ENCODE results near the gene PRKAR1B. TPM values are rescaled to one million over a fixed set of nuclear protein-coding genes. Genes with fewer than 3 reads are reported as not detected.

The PRKAR1B gene
- polyA plus RNA-seq, 1 of the 3 experiments (the other 2 are of a cell fraction), result 63.7 TPM

- Histone ChIP-seq H3K4me3 (ENCODE audit: low read depth in 2 of 2, low read length in 1 of 2) (no peak overlapping the region), H3K79me2 (ENCODE audit: insufficient read depth) (peaks cover 33% of the 10 kb centered on the region; the same call in 1 of the 2 replicates), H3K4me2 (no peak overlapping the region), H3K4me1 (ENCODE audit: control insufficient read depth in 1 of 2, insufficient read depth in 2 of 2, low read depth in 1 of 2, low read length in 1 of 2) (peaks cover 7 to 20% of the 10 kb centered on the region in 2 experiments; a peak in 3 of 4 replicates), H3F3A (replicated peaks; ENCODE audit: insufficient read depth) (no peaks in the 10 kb centered on the region), H3K27me3 (ENCODE audit: insufficient read depth) (no peaks in the 10 kb centered on the region), H3K9me2 (no peaks in the 10 kb centered on the region), H2AFZ (ENCODE audit: low read depth) (no peak overlapping the region), H3K9me3 (no peaks in the 10 kb centered on the region), H4K20me1 (ENCODE audit: insufficient read depth) (no peaks in the 10 kb centered on the region), H3K27ac (ENCODE audit: low read depth in 2 of 2, low read length in 1 of 2) (no peak overlapping the region), H3K9ac (no peak overlapping the region), H3K36me3 (replicated peaks in 1 of 2; ENCODE audit: control insufficient read depth in 1 of 2, insufficient read depth in 2 of 2, low read length in 1 of 2) (peaks cover 0 to 13% of the 10 kb centered on the region in 2 experiments)
- TF ChIP-seq EP300 (IDR thresholded peaks at IDR 0.05; ENCODE audit: borderline replicate concordance in 1 of 2, low read depth in 1 of 2, low read length in 1 of 2) (no peak), USF2 (IDR thresholded peaks at IDR 0.05; ENCODE audit: borderline replicate concordance, low read depth, low read length) (no peak), NFIC (IDR thresholded peaks at IDR 0.05; ENCODE audit: borderline replicate concordance) (no peak), CTCF (IDR thresholded peaks at IDR 0.05) (no peak), EZH2phosphoT487 (IDR thresholded peaks at IDR 0.05; ENCODE audit: borderline replicate concordance, low read depth) (no peak), ELF1 (IDR thresholded peaks at IDR 0.05) (no peak), RFX5 (IDR thresholded peaks at IDR 0.05; ENCODE audit: low read length) (no peak)
- TF ChIP-seq, protein P1, sequence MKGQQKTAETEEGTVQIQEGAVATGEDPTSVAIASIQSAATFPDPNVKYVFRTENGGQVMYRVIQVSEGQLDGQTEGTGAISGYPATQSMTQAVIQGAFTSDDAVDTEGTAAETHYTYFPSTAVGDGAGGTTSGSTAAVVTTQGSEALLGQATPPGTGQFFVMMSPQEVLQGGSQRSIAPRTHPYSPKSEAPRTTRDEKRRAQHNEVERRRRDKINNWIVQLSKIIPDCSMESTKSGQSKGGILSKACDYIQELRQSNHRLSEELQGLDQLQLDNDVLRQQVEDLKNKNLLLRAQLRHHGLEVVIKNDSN (IDR thresholded peaks at IDR 0.05; ENCODE audit: borderline replicate concordance, low read depth), result no peak
- ChIA-PET CTCF (no interaction called here), POLR2A (interaction anchor here (1.0 kb wide), 1 partner anchor 18 kb away, joined by 3 read pairs; no protein-coding TSS in a partner anchor)
- no peak for DNase-seq
- 95% methylated on average over 7 of the region's 7 CpGs for WGBS (ENCODE audit: low lambda C conversion rate)
Observed at GRCh38 chr7:724298-724697, 2.8 kb downstream of the PRKAR1B start.

GRCh38 chr7:723541-723940, 3.5 kb downstream of the PRKAR1B start:
- H3K9ac ChIP-seq, result no peak overlapping the region
- no peak overlapping the region for H3K27ac ChIP-seq (ENCODE audit: low read depth in 2 of 2, low read length in 1 of 2)
- H2AFZ ChIP-seq (ENCODE audit: low read depth), result no peak overlapping the region
- WGBS (ENCODE audit: low lambda C conversion rate), result 95% methylated on average over 9 of the region's 9 CpGs
- TF ChIP-seq MXI1 (IDR thresholded peaks at IDR 0.05; ENCODE audit: low read depth, low read length), result no peak
- no peak for TF ChIP-seq GABPA (IDR thresholded peaks at IDR 0.05; ENCODE audit: low read depth)
- TF ChIP-seq YY1 (IDR thresholded peaks at IDR 0.05; ENCODE audit: low read depth), result no peak
- TF ChIP-seq USF2 (IDR thresholded peaks at IDR 0.05; ENCODE audit: borderline replicate concordance, low read depth, low read length), result no peak
- no peak for TF ChIP-seq FOXJ3 (CRISPR knock-in tag; IDR thresholded peaks at IDR 0.05)
- TF ChIP-seq RCOR1 (IDR thresholded peaks at IDR 0.05; ENCODE audit: low read length), result no peak
- TF ChIP-seq CTCF (IDR thresholded peaks at IDR 0.05), result no peak
- TF ChIP-seq, protein P1 (IDR thresholded peaks at IDR 0.05; ENCODE audit: borderline replicate concordance, low read depth), result no peak
- no peak for TF ChIP-seq NRF1 (IDR thresholded peaks at IDR 0.05; ENCODE audit: low read depth, low read length)
- TF ChIP-seq, protein P2, sequence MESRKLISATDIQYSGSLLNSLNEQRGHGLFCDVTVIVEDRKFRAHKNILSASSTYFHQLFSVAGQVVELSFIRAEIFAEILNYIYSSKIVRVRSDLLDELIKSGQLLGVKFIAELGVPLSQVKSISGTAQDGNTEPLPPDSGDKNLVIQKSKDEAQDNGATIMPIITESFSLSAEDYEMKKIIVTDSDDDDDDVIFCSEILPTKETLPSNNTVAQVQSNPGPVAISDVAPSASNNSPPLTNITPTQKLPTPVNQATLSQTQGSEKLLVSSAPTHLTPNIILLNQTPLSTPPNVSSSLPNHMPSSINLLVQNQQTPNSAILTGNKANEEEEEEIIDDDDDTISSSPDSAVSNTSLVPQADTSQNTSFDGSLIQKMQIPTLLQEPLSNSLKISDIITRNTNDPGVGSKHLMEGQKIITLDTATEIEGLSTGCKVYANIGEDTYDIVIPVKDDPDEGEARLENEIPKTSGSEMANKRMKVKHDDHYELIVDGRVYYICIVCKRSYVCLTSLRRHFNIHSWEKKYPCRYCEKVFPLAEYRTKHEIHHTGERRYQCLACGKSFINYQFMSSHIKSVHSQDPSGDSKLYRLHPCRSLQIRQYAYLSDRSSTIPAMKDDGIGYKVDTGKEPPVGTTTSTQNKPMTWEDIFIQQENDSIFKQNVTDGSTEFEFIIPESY (IDR thresholded peaks at IDR 0.05; ENCODE audit: borderline replicate concordance, low read depth), result no peak
- no peak for TF ChIP-seq GATA2 (CRISPR knock-in tag; IDR thresholded peaks at IDR 0.05)
- no peaks in the 10 kb centered on the region for H3K27me3 ChIP-seq (ENCODE audit: insufficient read depth)
- ChIA-PET CTCF (no interaction called here), POLR2A (interaction anchor here (1.0 kb wide), 1 partner anchor 18 kb away, joined by 3 read pairs; no protein-coding TSS in a partner anchor)
- H3K79me2 ChIP-seq (ENCODE audit: insufficient read depth), result peaks cover 25% of the 10 kb centered on the region; the same call in 1 of the 2 replicates
- DNase-seq, result no peak
- peaks cover 0 to 11% of the 10 kb centered on the region in 2 experiments for H3K36me3 ChIP-seq (replicated peaks in 1 of 2; ENCODE audit: control insufficient read depth in 1 of 2, insufficient read depth in 2 of 2, low read length in 1 of 2)
- no peaks in the 10 kb centered on the region for H3K9me3 ChIP-seq
- no peaks in the 10 kb centered on the region for H4K20me1 ChIP-seq (ENCODE audit: insufficient read depth)
- no peaks in the 10 kb centered on the region for H3F3A ChIP-seq (replicated peaks; ENCODE audit: insufficient read depth)
- H3K9me2 ChIP-seq, result no peaks in the 10 kb centered on the region
- H3K4me2 ChIP-seq, result no peak overlapping the region
- H3K4me1 ChIP-seq (ENCODE audit: control insufficient read depth in 1 of 2, insufficient read depth in 2 of 2, low read depth in 1 of 2, low read length in 1 of 2), result peaks cover 7 to 19% of the 10 kb centered on the region in 2 experiments; a peak in 3 of 4 replicates
- H3K4me3 ChIP-seq (ENCODE audit: low read depth in 2 of 2, low read length in 1 of 2), result no peak overlapping the region
